HepG2 (cell line): Measurements from ENCODE around the gene NPHP4.

Source experiments
- CTCF ChIP-seq: sonication (generic); formaldehyde crosslinking; IDR thresholded peaks from 2 replicates; pipeline ENCODE4 v1.5.0; 2020; ENCODE audit warnings: mild to moderate bottlenecking, missing genetic modification reagents, moderate library complexity
- EP300 ChIP-seq, 3 experiments: sonication (generic) in 1 of 3; formaldehyde crosslinking in 1 of 3; IDR thresholded peaks; 2 replicates each; pipeline versions ENCODE4 v1.5.1 to v1.6.1; 2011 to 2020; ENCODE audit warnings: low read depth in 2 of 3, low read length in 2 of 3, borderline replicate concordance in 1 of 3, improper control_type of control experiment in 1 of 3, mild to moderate bottlenecking in 1 of 3, missing genetic modification reagents in 1 of 3, moderate library complexity in 1 of 3
- SETDB1 ChIP-seq: sonication (generic); formaldehyde crosslinking; IDR thresholded peaks from 2 replicates; pipeline ENCODE4 v1.5.1; 2020; ENCODE audit warnings: missing genetic modification reagents, mild to moderate bottlenecking, borderline replicate concordance
- TARDBP ChIP-seq: sonication (generic); formaldehyde crosslinking; IDR thresholded peaks from 2 replicates; pipeline ENCODE4 v1.8.0; 2022; ENCODE audit warnings: mild to moderate bottlenecking, missing genetic modification reagents
- ZBTB21 ChIP-seq: sonication (generic); formaldehyde crosslinking; IDR thresholded peaks from 2 replicates; pipeline ENCODE4 v1.4.0; 2020; ENCODE audit warnings: missing genetic modification reagents

GRCh38 chr1:6007318-6008083 lies 15.3 kb upstream of the NPHP4 start:
- TF ChIP-seq CTCF (CRISPR knock-in tag) = no peak
- no peak for TF ChIP-seq SETDB1 (CRISPR knock-in tag)
- no peak for TF ChIP-seq ZBTB21 (CRISPR knock-in tag)
- no peak for TF ChIP-seq EP300 (IDR thresholded peaks at IDR 0.05; ENCODE audit: low read depth in 2 of 2, low read length in 2 of 2)
- TF ChIP-seq EP300 (CRISPR knock-in tag; IDR thresholded peaks at IDR 0.05; ENCODE audit: borderline replicate concordance) = no peak
- no peak for TF ChIP-seq TARDBP (CRISPR knock-in tag)
